ENCODE results near the gene PPIP5K2. TPM values are rescaled to one million over a fixed set of nuclear protein-coding genes. Genes with fewer than 3 reads are reported as not detected.

The PPIP5K2 gene
- total and polyA plus RNA-seq, 2 of the 8 experiments (the other 6 are each of a cell fraction or from before 2014, with no cell fraction given): 14.8 to 46.6 TPM

GRCh38 chr5:103210952-103211351, 90.9 kb downstream of the PPIP5K2 start:
- no peak overlapping the region for H2BK20ac ChIP-seq (ENCODE audit: low read length)
- H3K9ac ChIP-seq (replicated peaks in 1 of 4; ENCODE audit: extremely low read depth in 1 of 4, low read depth in 3 of 4, low read length in 3 of 4): no peak overlapping the region
- no peak overlapping the region for H3K56ac ChIP-seq (replicated peaks; ENCODE audit: insufficient read length, low read depth, low read length)
- no peaks in the 10 kb centered on the region for H4K20me1 ChIP-seq (replicated peaks in 1 of 2; ENCODE audit: control insufficient read depth in 1 of 2, insufficient read depth in 2 of 2, low read length in 2 of 2)
- TF ChIP-seq ATF3 (IDR thresholded peaks at IDR 0.05; ENCODE audit: insufficient read depth, low read depth, low read length): no peak
- TF ChIP-seq ZNF274 (IDR thresholded peaks at IDR 0.05; ENCODE audit: borderline replicate concordance, extremely low read depth, low read length): no peak
- no peak for TF ChIP-seq RAD21 (IDR thresholded peaks at IDR 0.05 in 1 of 2, conservative IDR thresholded peaks at IDR 0.05 in 1 of 2; ENCODE audit: low read depth in 2 of 2, low read length in 2 of 2)
- TF ChIP-seq TAF7 (optimal IDR thresholded peaks at IDR 0.05; ENCODE audit: borderline replicate concordance, low read depth, low read length): no peak
- no peak for TF ChIP-seq TEAD4 (IDR thresholded peaks at IDR 0.05; ENCODE audit: low read depth, low read length)
- no peak for TF ChIP-seq EP300 (IDR thresholded peaks at IDR 0.05; ENCODE audit: borderline replicate concordance in 1 of 2, low read depth in 2 of 2, low read length in 2 of 2)
- no peak for TF ChIP-seq BCL11A (IDR thresholded peaks at IDR 0.05; ENCODE audit: low read depth in 2 of 2, low read length in 2 of 2)
- no peak for TF ChIP-seq JUND (IDR thresholded peaks at IDR 0.05; ENCODE audit: low read length)
- TF ChIP-seq BACH1 (IDR thresholded peaks at IDR 0.05; ENCODE audit: low read length): no peak
- no peak for TF ChIP-seq TBP (IDR thresholded peaks at IDR 0.05; ENCODE audit: low read depth, low read length)
- no peak overlapping the region for H4K5ac ChIP-seq (ENCODE audit: insufficient read length, low read depth, low read length)
- no peaks in the 10 kb centered on the region for H3K36me3 ChIP-seq (ENCODE audit: control insufficient read depth in 2 of 4, insufficient read depth in 4 of 4, low read length in 3 of 4)
- no peak overlapping the region for H3K14ac ChIP-seq (ENCODE audit: insufficient read length)
- H4K91ac ChIP-seq (replicated peaks; ENCODE audit: insufficient read length, low read length): no peak overlapping the region
- H3K79me1 ChIP-seq (ENCODE audit: low read depth, low read length): no peaks in the 10 kb centered on the region
- H3K27ac ChIP-seq (ENCODE audit: low read depth, low read length): no peak overlapping the region
- no peak overlapping the region for H2BK12ac ChIP-seq (ENCODE audit: low read depth, low read length)
- no peaks in the 10 kb centered on the region for H3K9me3 ChIP-seq (ENCODE audit: insufficient read depth in 2 of 2, low read depth in 1 of 2, low read length in 1 of 2)
- no peak overlapping the region for H2AFZ ChIP-seq (ENCODE audit: low read length)
- H3K4me2 ChIP-seq (ENCODE audit: insufficient read depth in 1 of 2, low read depth in 2 of 2, low read length in 2 of 2): no peak overlapping the region
- POLR2A ChIA-PET (ENCODE audit: partially characterized antibody): interaction anchor here (1.2 kb wide), 1 partner anchor 13 kb away, joined by 4 read pairs; no protein-coding TSS in a partner anchor
- no peaks in the 10 kb centered on the region; a peak in 1 of 7 replicates for H3K4me1 ChIP-seq (replicated peaks in 1 of 4; ENCODE audit: control insufficient read depth in 3 of 4, insufficient read depth in 4 of 4, low read length in 3 of 4)
- H3K79me2 ChIP-seq (ENCODE audit: control insufficient read depth in 1 of 2, insufficient read depth in 2 of 2, low read length in 2 of 2): no peaks in the 10 kb centered on the region
- no peak overlapping the region for H3K23ac ChIP-seq (ENCODE audit: insufficient read length)
- no peaks in the 10 kb centered on the region for H3K27me3 ChIP-seq (replicated peaks in 1 of 4; ENCODE audit: control insufficient read depth in 3 of 4, extremely low read depth in 1 of 4, insufficient read depth in 3 of 4, low read length in 3 of 4)
- no peaks in the 10 kb centered on the region for H3K23me2 ChIP-seq (ENCODE audit: low read depth, low read length)
- no peak overlapping the region for H2BK5ac ChIP-seq (ENCODE audit: low read depth, low read length)
- WGBS, 2 experiments (ENCODE audit: extremely low coverage in 1 of 2, insufficient coverage in 1 of 2, insufficient read length in 1 of 2, insufficient replicate concordance in 2 of 2, low coverage in 1 of 2, low lambda C conversion rate in 2 of 2, missing lambda C conversion rate in 1 of 2): 97% methylated on average over 2 of the region's 2 CpGs; no CpG with 5 or more reads in 1 of the 2 experiments
- DNase-seq (ENCODE audit: low read depth in 1 of 2, low spot score in 2 of 2) (no peak), FAIRE-seq (no peak)
- H2BK15ac ChIP-seq (ENCODE audit: low read length): no peak overlapping the region
- CTCF ChIA-PET (ENCODE audit: partially characterized antibody): interaction anchor here (0.7 to 8.4 kb wide), 3 partner anchors 9 to 1130 kb away, joined by 3 to 71 read pairs (median 4); no protein-coding TSS in a partner anchor
- H2BK120ac ChIP-seq (replicated peaks; ENCODE audit: low read depth, low read length): no peak overlapping the region
- H2AK5ac ChIP-seq (ENCODE audit: low read depth, low read length): no peak overlapping the region
- H3K18ac ChIP-seq (ENCODE audit: extremely low read depth, low read length): no peak overlapping the region
- H3K4me3 ChIP-seq (ENCODE audit: extremely low read depth in 1 of 4, insufficient read depth in 2 of 4, low read depth in 3 of 4, low read length in 4 of 4): no peak overlapping the region
- H4K8ac ChIP-seq (ENCODE audit: extremely low read depth, insufficient read depth, low read length): no peak overlapping the region
- H3K4ac ChIP-seq (replicated peaks; ENCODE audit: insufficient read length, low read depth, low read length): no peak overlapping the region

Data from H1 (cell line).